ENCODE data around the gene STAC3. TPM values are rescaled to one million over a fixed set of nuclear protein-coding genes. Genes with fewer than 3 reads are reported as not detected.
A peak's percentile ranks its signal among the peaks of the same experiment; 100 is the strongest.

STAC3 gene
- total RNA-seq, 1 experiment from 2014 or later = 3.3 TPM

- TF ChIP-seq JAZF1 (CRISPR knock-in tag; IDR thresholded peaks at IDR 0.05) = no peak
- no peak for TF ChIP-seq JUN (CRISPR knock-in tag; IDR thresholded peaks at IDR 0.05)
- TF ChIP-seq, protein P1, sequence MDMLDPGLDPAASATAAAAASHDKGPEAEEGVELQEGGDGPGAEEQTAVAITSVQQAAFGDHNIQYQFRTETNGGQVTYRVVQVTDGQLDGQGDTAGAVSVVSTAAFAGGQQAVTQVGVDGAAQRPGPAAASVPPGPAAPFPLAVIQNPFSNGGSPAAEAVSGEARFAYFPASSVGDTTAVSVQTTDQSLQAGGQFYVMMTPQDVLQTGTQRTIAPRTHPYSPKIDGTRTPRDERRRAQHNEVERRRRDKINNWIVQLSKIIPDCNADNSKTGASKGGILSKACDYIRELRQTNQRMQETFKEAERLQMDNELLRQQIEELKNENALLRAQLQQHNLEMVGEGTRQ (CRISPR knock-in tag; IDR thresholded peaks at IDR 0.05) = peak; percentile 57; the same call in 1 of the 2 replicates
- peak; percentile 100 for TF ChIP-seq GABPB1 (CRISPR knock-in tag; IDR thresholded peaks at IDR 0.05)
- no peak for TF ChIP-seq ATF1 (CRISPR knock-in tag; IDR thresholded peaks at IDR 0.05)
- no peak for TF ChIP-seq E2F1 (CRISPR knock-in tag; IDR thresholded peaks at IDR 0.05)
- no peak for TF ChIP-seq ZNF121 (CRISPR knock-in tag; IDR thresholded peaks at IDR 0.05)
- 0 out of 2 replicates have a peak, but pooled peaks have one; percentile 36 for TF ChIP-seq ERG (CRISPR knock-in tag; IDR thresholded peaks at IDR 0.05)
- TF ChIP-seq, protein P2, sequence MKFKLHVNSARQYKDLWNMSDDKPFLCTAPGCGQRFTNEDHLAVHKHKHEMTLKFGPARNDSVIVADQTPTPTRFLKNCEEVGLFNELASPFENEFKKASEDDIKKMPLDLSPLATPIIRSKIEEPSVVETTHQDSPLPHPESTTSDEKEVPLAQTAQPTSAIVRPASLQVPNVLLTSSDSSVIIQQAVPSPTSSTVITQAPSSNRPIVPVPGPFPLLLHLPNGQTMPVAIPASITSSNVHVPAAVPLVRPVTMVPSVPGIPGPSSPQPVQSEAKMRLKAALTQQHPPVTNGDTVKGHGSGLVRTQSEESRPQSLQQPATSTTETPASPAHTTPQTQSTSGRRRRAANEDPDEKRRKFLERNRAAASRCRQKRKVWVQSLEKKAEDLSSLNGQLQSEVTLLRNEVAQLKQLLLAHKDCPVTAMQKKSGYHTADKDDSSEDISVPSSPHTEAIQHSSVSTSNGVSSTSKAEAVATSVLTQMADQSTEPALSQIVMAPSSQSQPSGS (CRISPR knock-in tag; IDR thresholded peaks at IDR 0.05; ENCODE audit: borderline replicate concordance, low read depth) = no peak
- TF ChIP-seq SP1 (CRISPR knock-in tag; conservative IDR thresholded peaks at IDR 0.05) = peak; percentile 55
- TF ChIP-seq, protein P3, sequence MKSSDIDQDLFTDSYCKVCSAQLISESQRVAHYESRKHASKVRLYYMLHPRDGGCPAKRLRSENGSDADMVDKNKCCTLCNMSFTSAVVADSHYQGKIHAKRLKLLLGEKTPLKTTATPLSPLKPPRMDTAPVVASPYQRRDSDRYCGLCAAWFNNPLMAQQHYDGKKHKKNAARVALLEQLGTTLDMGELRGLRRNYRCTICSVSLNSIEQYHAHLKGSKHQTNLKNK (CRISPR knock-in tag; IDR thresholded peaks at IDR 0.05) = no peak
- TF ChIP-seq CREM (CRISPR knock-in tag; IDR thresholded peaks at IDR 0.05) = peak; percentile 18; the same call in 1 of the 2 replicates
- no peak for TF ChIP-seq MYBL2 (CRISPR knock-in tag; IDR thresholded peaks at IDR 0.05)
- no peak for TF ChIP-seq FOXJ3 (CRISPR knock-in tag; IDR thresholded peaks at IDR 0.05; ENCODE audit: borderline replicate concordance)
- TF ChIP-seq ZSCAN18 (CRISPR knock-in tag; IDR thresholded peaks at IDR 0.05) = no peak
- TF ChIP-seq, protein P4, sequence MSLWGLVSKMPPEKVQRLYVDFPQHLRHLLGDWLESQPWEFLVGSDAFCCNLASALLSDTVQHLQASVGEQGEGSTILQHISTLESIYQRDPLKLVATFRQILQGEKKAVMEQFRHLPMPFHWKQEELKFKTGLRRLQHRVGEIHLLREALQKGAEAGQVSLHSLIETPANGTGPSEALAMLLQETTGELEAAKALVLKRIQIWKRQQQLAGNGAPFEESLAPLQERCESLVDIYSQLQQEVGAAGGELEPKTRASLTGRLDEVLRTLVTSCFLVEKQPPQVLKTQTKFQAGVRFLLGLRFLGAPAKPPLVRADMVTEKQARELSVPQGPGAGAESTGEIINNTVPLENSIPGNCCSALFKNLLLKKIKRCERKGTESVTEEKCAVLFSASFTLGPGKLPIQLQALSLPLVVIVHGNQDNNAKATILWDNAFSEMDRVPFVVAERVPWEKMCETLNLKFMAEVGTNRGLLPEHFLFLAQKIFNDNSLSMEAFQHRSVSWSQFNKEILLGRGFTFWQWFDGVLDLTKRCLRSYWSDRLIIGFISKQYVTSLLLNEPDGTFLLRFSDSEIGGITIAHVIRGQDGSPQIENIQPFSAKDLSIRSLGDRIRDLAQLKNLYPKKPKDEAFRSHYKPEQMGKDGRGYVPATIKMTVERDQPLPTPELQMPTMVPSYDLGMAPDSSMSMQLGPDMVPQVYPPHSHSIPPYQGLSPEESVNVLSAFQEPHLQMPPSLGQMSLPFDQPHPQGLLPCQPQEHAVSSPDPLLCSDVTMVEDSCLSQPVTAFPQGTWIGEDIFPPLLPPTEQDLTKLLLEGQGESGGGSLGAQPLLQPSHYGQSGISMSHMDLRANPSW (CRISPR knock-in tag; conservative IDR thresholded peaks at IDR 0.05; ENCODE audit: low read depth) = no peak
- TF ChIP-seq, protein P5, sequence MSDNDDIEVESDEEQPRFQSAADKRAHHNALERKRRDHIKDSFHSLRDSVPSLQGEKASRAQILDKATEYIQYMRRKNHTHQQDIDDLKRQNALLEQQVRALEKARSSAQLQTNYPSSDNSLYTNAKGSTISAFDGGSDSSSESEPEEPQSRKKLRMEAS (CRISPR knock-in tag; IDR thresholded peaks at IDR 0.05) = peak; percentile 93
- TF ChIP-seq OVOL2 (CRISPR knock-in tag; IDR thresholded peaks at IDR 0.05; ENCODE audit: borderline replicate concordance) = no peak
Measured at GRCh38 chr12:57229634-57230380, 21.2 kb downstream of the STAC3 start, which contains the start of gene SHMT2 (continued).
